IPS DF 6.9 (cell line): ENCODE measurements around the gene METTL15.
"Not testable (repeated sequence)": the region's sequence is repeated elsewhere in the genome, so short reads cannot be mapped to it uniquely, and the experiment has no call there.

Experiments
- DNase-seq: peaks from one replicate; pipeline ENCODE4 v3.0.0-alpha.2; 2013; ENCODE audit warnings: low read depth, low spot score
- H3K27ac ChIP-seq: one replicate; pipeline ENCODE4 v1.5.1; 2013; ENCODE audit warnings: low read length, control low read depth
- H3K27me3 ChIP-seq: 2 replicates; pipeline ENCODE4 v1.6.1; 2013; ENCODE audit warnings: mild to moderate bottlenecking, low read length; ENCODE audit not compliant: control insufficient read depth, insufficient read depth
- H3K36me3 ChIP-seq: 2 replicates; pipeline ENCODE4 v1.6.1; 2013; ENCODE audit warnings: low read length; ENCODE audit not compliant: control insufficient read depth, insufficient read depth
- H3K4me1 ChIP-seq: 2 replicates; pipeline ENCODE4 v1.6.1; 2013; ENCODE audit warnings: low read length; ENCODE audit not compliant: control insufficient read depth, insufficient read depth
- H3K4me3 ChIP-seq: 2 replicates; pipeline ENCODE4 v1.5.1; 2013; ENCODE audit warnings: mild to moderate bottlenecking, low read length
- H3K9me3 ChIP-seq: 2 replicates; pipeline ENCODE4 v1.6.1; 2013; ENCODE audit warnings: low read length, inconsistent platforms; ENCODE audit not compliant: control insufficient read depth, insufficient read depth
- WGBS: extraction: QIAGEN DNeasy Blood & Tissue Kit; methylation state at CpG from one replicate; pipeline ENCODE4 v1.1.7; 2013; ENCODE audit warnings: mixed read lengths, missing lambda C conversion rate; ENCODE audit not compliant: insufficient read length, insufficient coverage; 5-methylcytosine and 5-hydroxymethylcytosine counted together

METTL15 gene

GRCh38 chr11:28107750-28108618, at the start of gene METTL15, which contains the start of gene KIF18A:
Gene METTL15, plus strand, starts transcription at chr11:28108388. Its CDS starts 4,947 bp downstream, at chr11:28113335.
Gene KIF18A, minus strand, starts transcription at chr11:28108156. Its CDS starts 10,209 bp downstream, at chr11:28097947.
- no peak within 1 kb of the TSS for H3K27ac ChIP-seq
- WGBS = no CpG with 5 or more reads among the region's 38 CpGs
- DNase-seq = peak; percentile 96
- no peaks in the 10 kb centered on the region for H3K9me3 ChIP-seq
- H3K27me3 ChIP-seq = no peaks in the 10 kb centered on the region
- H3K4me1 ChIP-seq = no peaks in the 10 kb centered on the region
- H3K4me3 ChIP-seq = peak within 1 kb of the TSS; percentile 82; the same call in 1 of the 2 replicates
- no peaks in the 10 kb centered on the region for H3K36me3 ChIP-seq

GRCh38 chr11:28071305-28071704, 36.9 kb upstream of the METTL15 start:
- no peak for DNase-seq
- no peaks in the 10 kb centered on the region for H3K27me3 ChIP-seq
- H3K9me3 ChIP-seq = no peaks in the 10 kb centered on the region
- no peak overlapping the region for H3K27ac ChIP-seq
- H3K4me3 ChIP-seq = no peak overlapping the region
- no peaks in the 10 kb centered on the region for H3K36me3 ChIP-seq
- H3K4me1 ChIP-seq = no peaks in the 10 kb centered on the region
- no CpG with 5 or more reads among the region's 1 CpG for WGBS

- H3K27ac ChIP-seq = no peak overlapping the region
- H3K4me3 ChIP-seq = no peak overlapping the region
- no peaks in the 10 kb centered on the region for H3K27me3 ChIP-seq
- no CpG with 5 or more reads among the region's 2 CpGs for WGBS
- DNase-seq = no peak
- no peaks in the 10 kb centered on the region for H3K36me3 ChIP-seq
- no peaks in the 10 kb centered on the region for H3K4me1 ChIP-seq
- no peaks in the 10 kb centered on the region for H3K9me3 ChIP-seq
These were observed 35.9 kb upstream of the METTL15 start for GRCh38 chr11:28072321-28072720.

- no peaks in the 10 kb centered on the region for H3K27me3 ChIP-seq
- no peaks in the 10 kb centered on the region for H3K4me1 ChIP-seq
- H3K36me3 ChIP-seq = no peaks in the 10 kb centered on the region; the same call in 1 of the 2 replicates
- WGBS = no CpG with 5 or more reads among the region's 3 CpGs
- H3K9me3 ChIP-seq = no peaks in the 10 kb centered on the region
- H3K4me3 ChIP-seq = no peak overlapping the region
- no peak for DNase-seq
- no peak overlapping the region for H3K27ac ChIP-seq
These were observed 30.7 kb upstream of the METTL15 start for GRCh38 chr11:28077521-28077920.

- Histone ChIP-seq H3K4me1 (no peaks in the 10 kb centered on the region), H3K4me3 (no peak overlapping the region), H3K27ac (no peak overlapping the region), H3K36me3 (no peaks in the 10 kb centered on the region; the same call in 1 of the 2 replicates), H3K27me3 (no peaks in the 10 kb centered on the region), H3K9me3 (no peaks in the 10 kb centered on the region)
- no CpG with 5 or more reads among the region's 1 CpG for WGBS
- DNase-seq = no peak
These were observed 25.1 kb upstream of the METTL15 start for GRCh38 chr11:28083118-28083517.

GRCh38 chr11:28086569-28086968, 21.6 kb upstream of the METTL15 start:
- no peak overlapping the region for H3K4me3 ChIP-seq
- DNase-seq = no peak
- WGBS = no CpG with 5 or more reads among the region's 1 CpG
- H3K27me3 ChIP-seq = no peaks in the 10 kb centered on the region
- H3K36me3 ChIP-seq = no peaks in the 10 kb centered on the region; the same call in 1 of the 2 replicates
- H3K4me1 ChIP-seq = no peaks in the 10 kb centered on the region
- H3K27ac ChIP-seq = no peak overlapping the region
- H3K9me3 ChIP-seq = no peaks in the 10 kb centered on the region

GRCh38 chr11:28087192-28087591, 21.0 kb upstream of the METTL15 start:
- not testable (repeated sequence) for H3K9me3 ChIP-seq, H3K4me1 ChIP-seq, H3K36me3 ChIP-seq, H3K27me3 ChIP-seq, H3K27ac ChIP-seq, DNase-seq, H3K4me3 ChIP-seq
- no CpG with 5 or more reads among the region's 1 CpG for WGBS

GRCh38 chr11:28087693-28088092, 20.5 kb upstream of the METTL15 start:
- H3K27me3 ChIP-seq, DNase-seq, H3K27ac ChIP-seq, H3K36me3 ChIP-seq, H3K9me3 ChIP-seq, H3K4me1 ChIP-seq, H3K4me3 ChIP-seq: not testable (repeated sequence)
- WGBS = no CpG with 5 or more reads among the region's 3 CpGs

- no peaks in the 10 kb centered on the region for H3K4me1 ChIP-seq
- H3K27me3 ChIP-seq = no peaks in the 10 kb centered on the region
- no CpG with 5 or more reads among the region's 5 CpGs for WGBS
- no peaks in the 10 kb centered on the region for H3K36me3 ChIP-seq
- H3K9me3 ChIP-seq = no peaks in the 10 kb centered on the region
- H3K27ac ChIP-seq = no peak overlapping the region
- no peak overlapping the region for H3K4me3 ChIP-seq
- no peak for DNase-seq
These were observed 18.8 kb upstream of the METTL15 start for GRCh38 chr11:28089378-28089777.

GRCh38 chr11:28090052-28090749, 18.0 kb upstream of the METTL15 start:
- no peaks in the 10 kb centered on the region for H3K9me3 ChIP-seq
- no peaks in the 10 kb centered on the region for H3K4me1 ChIP-seq
- DNase-seq = no peak
- no CpG with 5 or more reads among the region's 2 CpGs for WGBS
- H3K4me3 ChIP-seq = no peak overlapping the region
- H3K27me3 ChIP-seq = no peaks in the 10 kb centered on the region
- H3K27ac ChIP-seq = no peak overlapping the region
- no peaks in the 10 kb centered on the region for H3K36me3 ChIP-seq
